Activated naive CD4-positive, alpha-beta T cell treated with anti-CD3 and anti-CD28 coated beads for 36 hours (primary cell): ENCODE measurements around the gene RNF40. TPM values are rescaled to one million over a fixed set of nuclear protein-coding genes. Genes with fewer than 3 reads are reported as not detected.
"Not testable (repeated sequence)": the region's sequence is repeated elsewhere in the genome, so short reads cannot be mapped to it uniquely, and the experiment has no call there.

Experiments used
- CTCF ChIA-PET: fragments of 350-600 bp; sonication (Branson Sonifier 250); formaldehyde crosslinking; loops from one replicate; lab custom pipeline; 2021; ENCODE audit warnings: antibody characterized with exemption; lab: Charles Lee
- DNase-seq: peaks from one replicate; pipeline ENCODE4 v3.0.0-alpha.2; 2020
- H3K27ac Mint-ChIP-seq: one replicate; pipeline ENCODE4 v1.8.0; 2021; ENCODE audit warnings: mild to moderate bottlenecking, mixed read lengths
- H3K27me3 Mint-ChIP-seq: one replicate; pipeline ENCODE4 v1.8.0; 2021; ENCODE audit warnings: low read depth, mixed read lengths
- H3K36me3 Mint-ChIP-seq: one replicate; pipeline ENCODE4 v1.8.0; 2021; ENCODE audit warnings: low read depth, mixed read lengths
- H3K4me1 Mint-ChIP-seq: one replicate; pipeline ENCODE4 v1.8.0; 2021; ENCODE audit warnings: low read depth, mixed read lengths
- H3K4me3 Mint-ChIP-seq: one replicate; pipeline ENCODE4 v1.8.0; 2021; ENCODE audit warnings: mild to moderate bottlenecking, moderate library complexity, mixed read lengths
- H3K9me3 Mint-ChIP-seq: one replicate; pipeline ENCODE4 v1.8.0; 2021; ENCODE audit warnings: mixed read lengths
- intact Hi-C: fragments of 100-400 bp; cut with micrococcal nuclease; formaldehyde crosslinking; loops from one replicate; pipeline ENCODE4 v1.15.1; 2023
- total RNA-seq, 2 experiments: library from RNA; stranded (reverse); gene quantifications; one replicate each; pipeline ENCODE4 v1.2.3, GENCODE V29; 2021

RNF40 gene
- total RNA-seq, 2 experiments from 2014 or later, result 51.1 to 61.0 TPM

DNA sequence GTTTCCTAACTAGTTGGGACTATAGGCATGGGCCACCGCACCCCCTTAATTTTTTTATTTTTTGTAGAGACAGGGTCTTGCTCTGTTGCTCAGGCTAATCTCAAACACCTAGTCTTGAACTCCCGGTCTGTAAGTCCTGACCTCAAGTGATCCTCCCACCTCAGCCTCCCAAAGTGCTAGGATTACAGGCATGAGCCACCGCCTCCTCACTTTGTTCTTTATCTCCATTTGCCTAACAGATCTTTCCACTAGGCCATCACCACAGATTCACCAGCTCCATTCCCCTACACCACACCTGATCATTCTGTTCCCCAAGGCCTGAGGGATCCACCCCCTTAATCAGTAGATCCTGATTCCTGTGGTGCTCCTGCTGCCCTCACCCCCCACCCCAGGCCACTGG is 32.5 kb downstream of the RNF40 start:
- Mint-ChIP-seq H3K27me3 (no peaks in the 10 kb centered on the region), H3K27ac (no peak overlapping the region), H3K4me3 (no peak overlapping the region), H3K36me3 (no peaks in the 10 kb centered on the region), H3K4me1 (no peaks in the 10 kb centered on the region), H3K9me3 (no peaks in the 10 kb centered on the region)
- CTCF ChIA-PET, result interaction anchor here (1.8 kb wide), 1 partner anchor 21 kb away, joined by 6 read pairs; no protein-coding TSS in a partner anchor
- intact Hi-C loops, result no loop called here
- DNase-seq, result no peak

DNA sequence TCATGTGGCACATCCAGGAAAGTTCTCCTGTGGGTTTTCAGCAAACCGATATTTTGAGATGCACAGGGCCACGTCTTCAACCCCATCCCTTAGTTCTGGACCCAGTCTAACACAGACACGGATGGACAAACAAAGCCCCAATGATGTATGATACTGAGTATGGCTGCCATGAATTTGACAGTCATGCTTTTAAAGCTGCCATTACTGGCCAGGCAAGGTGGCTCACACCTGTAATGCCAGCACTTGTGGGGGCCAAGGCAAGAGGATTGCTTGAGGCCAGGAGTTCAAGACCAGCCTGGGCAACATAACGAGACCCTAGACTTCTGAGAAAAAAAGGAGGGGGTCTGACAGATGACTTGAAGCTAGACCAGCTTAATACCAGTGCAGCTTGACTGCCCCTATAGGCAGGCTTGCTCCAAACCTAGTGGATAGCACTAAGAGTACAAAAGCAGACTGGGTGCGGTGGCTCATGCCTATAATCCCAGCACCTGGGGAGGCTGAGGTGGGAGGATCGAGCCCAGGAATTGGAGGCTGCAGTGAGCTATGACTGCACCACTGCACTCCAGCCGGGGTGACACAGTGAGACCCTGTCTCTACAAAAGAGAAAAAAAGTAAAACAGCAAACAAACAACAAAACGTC is 35.7 kb downstream of the RNF40 start:
- Mint-ChIP-seq H3K27ac (no peak overlapping the region), H3K36me3 (no peaks in the 10 kb centered on the region), H3K4me1 (no peaks in the 10 kb centered on the region), H3K4me3 (no peak overlapping the region), H3K27me3 (no peaks in the 10 kb centered on the region), H3K9me3 (no peaks in the 10 kb centered on the region)
- intact Hi-C loops, result no loop called here
- CTCF ChIA-PET, result interaction anchor here (0.5 to 1.3 kb wide), 2 partner anchors 15 to 249 kb away, joined by 4 to 7 read pairs; no protein-coding TSS in a partner anchor
- DNase-seq, result no peak

DNA sequence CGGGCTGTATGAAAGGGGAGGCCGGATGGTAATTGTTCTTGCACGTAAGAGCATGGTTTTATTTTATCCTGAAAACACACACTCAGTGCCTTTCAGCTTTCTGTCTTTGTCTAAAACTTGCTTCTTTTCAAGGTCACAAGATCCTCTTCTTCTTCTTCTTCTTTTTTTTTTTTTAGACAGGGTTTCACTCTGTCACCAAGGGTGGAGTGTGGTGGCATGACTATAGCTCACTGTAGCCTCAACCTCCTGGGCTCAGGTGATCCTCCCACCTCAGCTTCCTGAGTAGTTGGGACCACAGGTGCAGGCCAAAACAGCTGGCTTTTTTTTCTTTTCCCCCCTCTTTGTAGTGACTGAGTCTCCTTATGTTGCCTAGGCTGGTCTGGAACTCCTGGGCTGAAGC is 40.8 kb downstream of the RNF40 start:
- Mint-ChIP-seq H3K27me3 (no peaks in the 10 kb centered on the region), H3K9me3 (no peaks in the 10 kb centered on the region), H3K27ac (no peak overlapping the region), H3K36me3 (no peaks in the 10 kb centered on the region), H3K4me3 (no peak overlapping the region), H3K4me1 (peaks cover 19% of the 10 kb centered on the region)
- DNase-seq, result no peak
- intact Hi-C loops, result no loop called here
- CTCF ChIA-PET, result interaction anchor here (0.6 to 2.0 kb wide), 3 partner anchors 12 to 32 kb away, joined by 3 to 5 read pairs (median 4); no protein-coding TSS in a partner anchor

DNA sequence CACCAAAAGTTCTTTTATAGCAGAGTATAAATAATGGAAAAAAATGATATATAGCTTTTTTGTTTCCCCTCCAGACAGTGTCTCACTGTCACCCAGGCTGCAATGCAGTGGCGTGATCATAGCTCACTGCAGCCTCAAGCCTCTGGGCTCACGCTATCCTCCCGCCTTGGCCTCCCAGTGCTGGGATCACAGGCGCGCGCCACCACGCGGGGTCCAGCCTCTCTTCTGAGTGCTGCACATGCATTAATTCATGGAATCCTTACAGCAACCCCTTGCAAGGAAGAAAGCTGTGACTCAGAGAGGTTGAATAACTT is 42.9 kb downstream of the RNF40 start:
- H3K4me3 Mint-ChIP-seq, result peak overlapping the region; percentile 67
- CTCF ChIA-PET, result interaction anchor here (0.6 to 2.4 kb wide), 7 partner anchors 9 to 461 kb away, joined by 3 to 19 read pairs (median 4); no protein-coding TSS in a partner anchor
- H3K27ac Mint-ChIP-seq, result no peak overlapping the region
- H3K4me1 Mint-ChIP-seq, result peaks cover 19% of the 10 kb centered on the region
- intact Hi-C loops, result loop anchor here (1.0 kb wide), 2 partner anchors 9 to 19 kb away; no protein-coding TSS in a partner anchor
- peak; percentile 23 for DNase-seq
- H3K36me3 Mint-ChIP-seq, result no peaks in the 10 kb centered on the region
- H3K27me3 Mint-ChIP-seq, result no peaks in the 10 kb centered on the region
- H3K9me3 Mint-ChIP-seq, result no peaks in the 10 kb centered on the region

DNA sequence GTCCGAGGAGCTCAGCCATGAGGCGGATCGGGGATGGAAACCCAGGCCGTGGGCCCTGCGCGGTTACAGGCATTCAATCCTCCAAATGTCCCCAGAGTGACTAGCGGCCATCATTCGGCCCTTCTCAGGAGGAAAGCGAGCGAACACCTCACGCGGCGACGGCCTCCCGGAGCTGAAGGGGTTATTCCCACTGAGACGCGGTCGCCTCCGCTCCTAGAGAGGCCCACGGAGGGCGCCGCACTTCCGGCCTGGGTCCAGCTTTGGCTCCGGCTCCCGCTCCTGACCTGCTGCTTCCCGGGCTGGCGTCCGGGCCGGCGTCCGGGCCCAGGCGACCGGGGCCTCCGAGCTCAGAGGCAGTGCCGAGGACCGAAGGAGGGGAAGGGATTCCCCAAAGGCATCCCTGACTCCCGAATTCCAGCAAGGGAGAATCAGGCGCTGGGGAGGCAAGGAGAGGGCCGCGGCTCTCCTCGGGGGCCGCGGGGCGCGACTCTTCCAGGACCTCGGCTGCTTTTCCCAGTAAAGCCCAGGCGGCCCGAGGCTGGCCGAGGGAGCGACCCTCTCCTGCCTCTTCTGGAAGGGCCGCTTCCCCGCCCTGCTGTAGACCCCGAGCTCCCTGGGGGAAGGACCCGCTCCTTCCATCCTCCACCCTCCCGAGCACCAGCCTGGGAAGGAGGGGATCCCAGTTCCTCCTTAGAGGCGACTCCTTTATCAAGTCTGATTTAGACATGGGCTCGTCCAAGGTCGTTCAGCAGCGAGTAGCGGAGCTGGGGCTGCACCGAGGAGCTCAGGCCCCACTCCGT is 43.4 kb downstream of the RNF40 start:
- Mint-ChIP-seq H3K36me3 (no peaks in the 10 kb centered on the region), H3K27me3 (no peaks in the 10 kb centered on the region), H3K4me1 (peaks cover 19% of the 10 kb centered on the region), H3K4me3 (peak overlapping the region; percentile 67), H3K9me3 (no peaks in the 10 kb centered on the region), H3K27ac (peak overlapping the region; percentile 31)
- peak; percentile 60 for DNase-seq
- intact Hi-C loops, result loop anchor here (1.0 kb wide), 2 partner anchors 9 to 19 kb away; no protein-coding TSS in a partner anchor
- CTCF ChIA-PET, result interaction anchor here (0.6 to 2.4 kb wide), 8 partner anchors 8 to 460 kb away, joined by 3 to 19 read pairs (median 4); no protein-coding TSS in a partner anchor

DNA sequence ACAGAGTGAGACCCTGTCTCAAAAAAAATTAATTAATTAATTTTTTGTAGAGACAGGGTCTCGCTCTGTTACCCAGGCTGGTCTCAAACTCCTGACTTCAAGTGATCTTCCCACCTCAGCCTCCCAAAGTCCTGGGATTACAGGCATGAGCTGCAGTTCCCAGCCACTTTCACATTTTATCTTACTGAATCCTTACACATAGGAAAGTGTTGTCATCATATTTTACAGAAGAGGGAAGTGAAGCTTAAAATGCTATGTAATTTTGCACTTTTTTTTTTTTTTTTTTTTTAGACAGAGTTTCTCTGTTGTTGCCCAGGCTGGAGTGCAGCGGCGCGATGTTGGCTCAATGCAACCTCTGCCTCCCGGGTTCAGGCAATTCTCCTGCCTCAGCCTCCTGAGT is 46.0 kb downstream of the RNF40 start:
- Mint-ChIP-seq H3K4me1 (peaks cover 19% of the 10 kb centered on the region), H3K27ac (no peak overlapping the region), H3K9me3 (no peaks in the 10 kb centered on the region), H3K27me3 (no peaks in the 10 kb centered on the region), H3K4me3 (no peak overlapping the region), H3K36me3 (no peaks in the 10 kb centered on the region)
- intact Hi-C loops, result no loop called here
- CTCF ChIA-PET, result interaction anchor here (0.6 to 1.0 kb wide), 3 partner anchors 15 to 134 kb away, joined by 4 to 5 read pairs (median 5); partner anchors contain the start of gene SRCAP
- DNase-seq, result no peak

DNA sequence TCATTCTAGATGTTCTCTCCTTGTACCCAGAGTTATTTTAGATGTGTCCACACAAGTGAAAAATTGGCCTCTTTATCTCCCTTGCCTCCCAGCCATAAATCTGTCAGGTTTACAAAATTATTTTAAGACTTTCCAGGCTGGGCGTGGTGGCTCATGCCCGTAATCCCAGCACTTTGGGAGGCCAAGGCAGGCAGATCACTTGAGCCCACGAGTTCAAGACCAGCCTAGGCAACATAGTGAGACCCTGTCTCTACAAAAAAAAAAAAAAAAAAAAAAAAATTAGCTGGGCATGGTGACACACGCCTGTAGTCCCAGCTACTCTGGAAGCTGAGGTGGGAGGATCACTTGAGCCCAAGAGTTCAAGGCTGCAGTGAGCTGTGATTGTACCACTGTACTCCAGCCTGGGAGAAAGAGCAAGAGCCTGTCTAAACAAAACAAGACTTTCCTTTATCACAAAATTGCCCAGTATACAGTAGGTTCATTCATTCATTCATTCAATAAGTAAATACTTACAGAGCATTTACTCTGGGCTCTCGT is 46.8 kb downstream of the RNF40 start:
- H3K4me3 Mint-ChIP-seq, intact Hi-C loops, H3K36me3 Mint-ChIP-seq, DNase-seq, H3K9me3 Mint-ChIP-seq, H3K27me3 Mint-ChIP-seq, H3K27ac Mint-ChIP-seq: not testable (repeated sequence)
- CTCF ChIA-PET, result interaction anchor here (1.0 kb wide), 2 partner anchors 133 to 145 kb away, joined by 5 to 6 read pairs; no protein-coding TSS in a partner anchor
- peaks cover 21% of the 10 kb centered on the region for H3K4me1 Mint-ChIP-seq

DNA sequence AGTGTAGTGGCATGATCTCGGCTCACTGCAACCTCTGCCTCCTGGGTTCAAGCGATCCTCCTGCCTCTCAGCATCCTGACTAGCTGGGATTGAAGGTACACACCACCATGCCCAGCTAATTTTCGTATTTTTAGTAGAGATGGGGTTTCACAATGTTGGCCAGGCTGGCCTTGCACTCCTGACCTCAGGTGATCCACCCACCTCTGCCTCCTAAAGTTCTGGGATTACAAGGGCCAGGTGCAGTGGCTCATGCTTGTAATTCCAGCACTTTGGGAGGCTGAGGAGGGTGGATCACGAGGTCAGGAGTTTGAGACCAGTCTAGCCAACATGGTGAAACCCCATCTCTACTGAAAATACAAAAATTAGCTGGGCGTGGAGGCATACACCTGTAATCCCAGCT is 47.6 kb downstream of the RNF40 start:
- DNase-seq, H3K36me3 Mint-ChIP-seq, intact Hi-C loops, H3K27me3 Mint-ChIP-seq, H3K27ac Mint-ChIP-seq, H3K9me3 Mint-ChIP-seq, H3K4me3 Mint-ChIP-seq: not testable (repeated sequence)
- H3K4me1 Mint-ChIP-seq, result peaks cover 26% of the 10 kb centered on the region
- CTCF ChIA-PET, result interaction anchor here (1.0 kb wide), 1 partner anchor 144 kb away, joined by 6 read pairs; no protein-coding TSS in a partner anchor

DNA sequence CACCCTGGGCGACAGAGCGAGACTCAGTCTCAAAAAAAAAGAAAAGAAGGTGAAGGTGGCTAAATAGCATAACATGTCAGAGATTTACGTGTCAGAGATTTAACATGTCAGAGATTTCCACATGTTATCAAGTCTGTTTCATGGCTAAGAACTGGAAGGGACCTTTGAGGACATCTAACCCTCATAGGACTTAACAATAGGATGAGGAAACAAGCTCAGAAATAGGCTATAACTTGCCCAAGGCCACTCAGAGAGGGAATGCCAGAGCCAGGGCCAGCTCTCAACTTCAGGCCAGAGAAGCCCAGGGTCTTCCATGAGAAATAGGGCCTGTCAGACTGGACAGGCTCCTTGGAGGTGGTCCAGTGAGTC is 51.7 kb downstream of the RNF40 start:
- DNase-seq, result no peak
- peak overlapping the region; percentile 76 for H3K4me3 Mint-ChIP-seq
- H3K36me3 Mint-ChIP-seq, result no peaks in the 10 kb centered on the region
- no peaks in the 10 kb centered on the region for H3K27me3 Mint-ChIP-seq
- H3K27ac Mint-ChIP-seq, result peak overlapping the region; percentile 38
- peaks cover 14% of the 10 kb centered on the region for H3K4me1 Mint-ChIP-seq
- no peaks in the 10 kb centered on the region for H3K9me3 Mint-ChIP-seq
- intact Hi-C loops, result loop anchor here (1.0 to 2.0 kb wide), 9 partner anchors 9 to 163 kb away; partner anchors contain the start of genes CFAP119, FBRS, PHKG2 and PRR14
- CTCF ChIA-PET, result interaction anchor here (0.6 to 3.3 kb wide), 18 partner anchors 9 to 112 kb away, joined by 3 to 19 read pairs (median 4); no protein-coding TSS in a partner anchor

DNA sequence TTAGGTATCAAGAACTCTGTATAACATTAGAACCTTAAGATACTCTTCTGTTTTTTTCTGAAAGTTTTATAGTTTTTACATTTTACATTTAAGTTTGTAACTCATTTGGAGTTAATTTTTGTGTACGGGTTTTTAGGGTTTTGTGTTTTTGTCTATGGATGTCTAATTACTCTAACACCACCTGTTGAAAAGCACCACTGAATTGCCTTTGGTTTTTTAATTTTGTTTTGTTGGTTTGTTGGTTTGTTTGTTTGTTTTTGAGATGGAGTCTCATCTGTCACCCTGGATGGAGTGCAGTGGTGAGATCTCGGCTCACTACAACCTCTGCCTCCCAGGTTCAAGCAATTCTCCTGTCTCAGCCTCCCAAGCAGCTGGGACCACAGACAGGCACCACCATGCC is 54.6 kb downstream of the RNF40 start:
- Mint-ChIP-seq H3K27me3 (no peaks in the 10 kb centered on the region), H3K36me3 (no peaks in the 10 kb centered on the region), H3K4me3 (no peak overlapping the region), H3K4me1 (peaks cover 14% of the 10 kb centered on the region), H3K27ac (no peak overlapping the region), H3K9me3 (no peaks in the 10 kb centered on the region)
- DNase-seq, result no peak
- intact Hi-C loops, result no loop called here
- CTCF ChIA-PET, result interaction anchor here (2.5 kb wide), 1 partner anchor 125 kb away, joined by 12 read pairs; no protein-coding TSS in a partner anchor

DNA sequence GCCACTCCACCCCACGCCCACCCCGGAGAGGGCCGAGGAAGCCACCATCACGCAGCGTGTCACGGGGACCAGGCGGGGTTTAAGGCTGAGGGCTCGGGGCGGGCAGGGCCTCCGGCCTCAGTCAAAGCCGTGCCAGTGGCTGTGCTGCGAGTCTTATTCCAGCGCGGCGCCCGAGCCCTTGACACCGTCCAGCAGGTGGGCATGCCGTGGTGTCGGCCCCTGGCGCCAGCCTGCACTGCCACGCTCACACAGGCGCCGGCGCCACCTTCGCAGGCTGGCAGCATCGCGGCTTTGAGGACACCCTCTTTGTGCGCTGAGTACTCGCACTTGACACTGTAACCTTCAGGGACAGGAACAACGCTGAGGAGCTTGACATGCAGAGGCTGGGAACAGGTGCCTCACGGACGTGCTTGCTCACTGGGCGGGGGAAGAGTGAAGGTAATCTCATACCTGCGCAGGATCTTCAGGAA is 58.9 kb downstream of the RNF40 start:
- Mint-ChIP-seq H3K4me1 (no peaks in the 10 kb centered on the region), H3K27ac (no peak overlapping the region), H3K4me3 (no peak overlapping the region), H3K9me3 (no peaks in the 10 kb centered on the region), H3K36me3 (no peaks in the 10 kb centered on the region), H3K27me3 (no peaks in the 10 kb centered on the region)
- DNase-seq, result no peak
- intact Hi-C loops, result no loop called here
- CTCF ChIA-PET, result no interaction called here

DNA sequence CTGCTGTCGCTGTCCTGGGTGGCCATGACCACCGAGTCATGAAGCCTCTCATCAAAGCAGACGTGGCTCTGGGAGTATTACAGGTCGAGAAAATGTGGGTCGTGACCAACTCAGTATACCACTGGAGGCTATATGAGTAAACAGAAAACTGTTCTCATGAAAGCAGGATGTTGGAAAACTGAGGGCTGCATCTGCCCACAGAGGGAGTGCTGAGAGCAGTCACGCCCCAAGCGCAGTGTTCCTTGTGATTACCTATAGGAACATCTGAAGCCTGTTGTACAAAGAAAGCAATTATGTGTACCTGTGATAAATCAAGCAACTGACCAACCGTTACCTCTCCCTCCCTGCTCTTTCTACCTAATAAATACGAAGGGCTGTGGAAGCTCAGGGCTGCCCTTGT is 59.3 kb downstream of the RNF40 start:
- H3K4me3 Mint-ChIP-seq, H3K4me1 Mint-ChIP-seq, H3K27ac Mint-ChIP-seq, H3K27me3 Mint-ChIP-seq, H3K9me3 Mint-ChIP-seq, intact Hi-C loops, CTCF ChIA-PET, H3K36me3 Mint-ChIP-seq, DNase-seq: not testable (repeated sequence)
